Natural killer cell (primary cell): Measurements from ENCODE around the gene SPATC1L. TPM values are rescaled to one million over a fixed set of nuclear protein-coding genes. Genes with fewer than 3 reads are reported as not detected.
A peak's percentile ranks its signal among the peaks of the same experiment; 100 is the strongest.

Experiments
- ATAC-seq, 3 donors: fragments of 150-1000 bp in 2 of 3; fragments of 200-7000 bp in 1 of 3; cut with Tn5 transposase; 1 replicate in 1 of 3; 2 replicates in 2 of 3; pipeline ENCODE4 v1.10.0; 2021; ENCODE audit warnings: mild to moderate bottlenecking in 2 of 3, moderate library complexity in 2 of 3
- DNase-seq, 2 donors: peaks; one replicate each; pipeline versions ENCODE4 v3.0.0 to v3.0.0-alpha.2; 2013 to 2021; ENCODE audit warnings: mixed read lengths in 1 of 2
- H3K27ac ChIP-seq: one replicate; pipeline ENCODE4 v1.5.1; 2013; ENCODE audit warnings: mild to moderate bottlenecking, low read length
- H3K27me3 ChIP-seq: one replicate; pipeline ENCODE4 v1.6.1; 2013; ENCODE audit warnings: low read length; ENCODE audit not compliant: control insufficient read depth, insufficient read depth
- H3K36me3 ChIP-seq: one replicate; pipeline ENCODE4 v1.6.1; 2013; ENCODE audit warnings: low read length; ENCODE audit not compliant: control insufficient read depth, insufficient read depth
- H3K4me1 ChIP-seq: one replicate; pipeline ENCODE4 v1.6.1; 2013; ENCODE audit warnings: low read length; ENCODE audit not compliant: control insufficient read depth, insufficient read depth
- H3K4me3 ChIP-seq: one replicate; pipeline ENCODE4 v1.5.1; 2013; ENCODE audit warnings: low read length
- H3K9me3 ChIP-seq: one replicate; pipeline ENCODE4 v1.6.1; 2013; ENCODE audit warnings: low read length; ENCODE audit not compliant: control insufficient read depth, insufficient read depth
- H3K27ac Mint-ChIP-seq, 2 donors: one replicate each; pipeline ENCODE4 v1.8.0; 2022; ENCODE audit warnings: mild to moderate bottlenecking in 2 of 2, mixed read lengths in 2 of 2, moderate library complexity in 1 of 2
- H3K27me3 Mint-ChIP-seq, 2 donors: one replicate each; pipeline ENCODE4 v1.8.0; 2022; ENCODE audit warnings: low read depth in 2 of 2, mixed read lengths in 2 of 2
- H3K36me3 Mint-ChIP-seq: one replicate; pipeline ENCODE4 v1.8.0; 2022; ENCODE audit warnings: mixed read lengths
- H3K4me1 Mint-ChIP-seq, 2 donors: one replicate each; pipeline ENCODE4 v1.8.0; 2022; ENCODE audit warnings: mixed read lengths in 2 of 2
- H3K4me3 Mint-ChIP-seq: one replicate; pipeline ENCODE4 v1.8.0; 2022; ENCODE audit warnings: mild to moderate bottlenecking, moderate library complexity, mixed read lengths
- H3K9me3 Mint-ChIP-seq, 2 donors: one replicate each; pipeline ENCODE4 v1.8.0; 2022; ENCODE audit warnings: mixed read lengths in 2 of 2
- CTCF ChIP-seq: fragments of 200-600 bp; IDR thresholded peaks from one replicate; pipeline ENCODE4 v1.8.0; 2022; ENCODE audit warnings: antibody characterized with exemption
- WGBS: methylation state at CpG from one replicate; pipeline ENCODE4 v1.1.7; 2013; ENCODE audit warnings: missing lambda C conversion rate; ENCODE audit not compliant: insufficient coverage; 5-methylcytosine and 5-hydroxymethylcytosine counted together
- intact Hi-C: fragments of 100-400 bp; cut with micrococcal nuclease; formaldehyde crosslinking; loops from one replicate; pipeline ENCODE4 v1.14.2; 2022
- total RNA-seq, 4 donors: library from RNA; stranded (reverse); fragments of 120-200 nt in 1 of 4; gene quantifications; one replicate each; pipeline versions ENCODE4 v1.2.3 to v1.2.4, GENCODE V29; 2013 to 2022

Gene SPATC1L
- total RNA-seq, 3 donors from 2014 or later (not counting 1 experiment from before 2014, with no cell fraction given): 0.18 to 4.0 (median 2.7) TPM

- DNase-seq: peak in 1 of 2 donors; percentile 14
- Histone ChIP-seq H3K4me3 (no peak overlapping the region), H3K4me1 (peaks cover 8% of the 10 kb centered on the region), H3K36me3 (no peaks in the 10 kb centered on the region), H3K27ac (no peak overlapping the region), H3K27me3 (no peaks in the 10 kb centered on the region), H3K9me3 (no peaks in the 10 kb centered on the region)
- 92% methylated on average over 47 of the region's 47 CpGs for WGBS
- no peak for ATAC-seq
- Mint-ChIP-seq H3K27ac (no peak overlapping the region), H3K36me3 (no peaks in the 10 kb centered on the region), H3K9me3 (no peaks in the 10 kb centered on the region), H3K4me1 (no peaks in the 10 kb centered on the region), H3K4me3 (no peak overlapping the region), H3K27me3 (no peaks in the 10 kb centered on the region)
- intact Hi-C loops: no loop called here
- no peak for TF ChIP-seq CTCF
Observed at GRCh38 chr21:46151261-46151988, 32.8 kb downstream of the SPATC1L start.

- H3K27me3 ChIP-seq: no peaks in the 10 kb centered on the region
- H3K36me3 ChIP-seq: no peaks in the 10 kb centered on the region
- H3K4me1 ChIP-seq: peaks cover 8% of the 10 kb centered on the region
- ATAC-seq (no peak), DNase-seq (no peak)
- intact Hi-C loops: no loop called here
- no peak overlapping the region for H3K27ac ChIP-seq
- no peak overlapping the region for H3K4me3 ChIP-seq
- TF ChIP-seq CTCF: no peak
- Mint-ChIP-seq H3K27ac (no peak overlapping the region), H3K4me1 (no peaks in the 10 kb centered on the region), H3K4me3 (no peak overlapping the region), H3K9me3 (no peaks in the 10 kb centered on the region), H3K36me3 (no peaks in the 10 kb centered on the region), H3K27me3 (no peaks in the 10 kb centered on the region)
- H3K9me3 ChIP-seq: no peaks in the 10 kb centered on the region
- WGBS: 94% methylated on average over 24 of the region's 24 CpGs
Observed at GRCh38 chr21:46150491-46151121, 33.7 kb downstream of the SPATC1L start.

GRCh38 chr21:46150073-46150472, 34.2 kb downstream of the SPATC1L start:
- no peak for ATAC-seq
- no peak overlapping the region for H3K27ac Mint-ChIP-seq
- WGBS: 92% methylated on average over 19 of the region's 19 CpGs
- H3K4me3 Mint-ChIP-seq: no peak overlapping the region
- Histone ChIP-seq H3K4me3 (no peak overlapping the region), H3K4me1 (peaks cover 8% of the 10 kb centered on the region), H3K27ac (no peak overlapping the region), H3K9me3 (no peaks in the 10 kb centered on the region), H3K36me3 (no peaks in the 10 kb centered on the region), H3K27me3 (no peaks in the 10 kb centered on the region)
- H3K4me1 Mint-ChIP-seq: no peaks in the 10 kb centered on the region
- intact Hi-C loops: no loop called here
- DNase-seq: no peak
- H3K36me3 Mint-ChIP-seq: no peaks in the 10 kb centered on the region
- H3K27me3 Mint-ChIP-seq: no peaks in the 10 kb centered on the region
- no peak for TF ChIP-seq CTCF
- no peaks in the 10 kb centered on the region for H3K9me3 Mint-ChIP-seq
